SK-N-SH (cell line): ENCODE results near the gene VAMP5.

Experiments
- EP300 ChIP-seq, 2 experiments: IDR thresholded peaks; 2 replicates each; pipeline versions ENCODE4 v1.4.0 to v1.6.1; 2012; ENCODE audit warnings: borderline replicate concordance in 1 of 2, low read depth in 1 of 2, low read length in 1 of 2
- NRF1 ChIP-seq: IDR thresholded peaks from 2 replicates; pipeline ENCODE4 v1.6.1; 2012; ENCODE audit warnings: low read depth, mild to moderate bottlenecking, low read length
- POLR2AphosphoS5 ChIP-seq: IDR thresholded peaks from 2 replicates; pipeline ENCODE4 v1.6.1; 2012; ENCODE audit warnings: low read depth, low read length
- RAD21 ChIP-seq: IDR thresholded peaks from 2 replicates; pipeline ENCODE4 v1.6.1; 2012; ENCODE audit warnings: mild to moderate bottlenecking, low read length
- RFX5 ChIP-seq: IDR thresholded peaks from 2 replicates; pipeline ENCODE4 v1.6.1; 2012; ENCODE audit warnings: mild to moderate bottlenecking, improper control_type of control experiment, low read length
- TAF1 ChIP-seq: IDR thresholded peaks from 2 replicates; pipeline ENCODE4 v1.6.1; 2012; ENCODE audit warnings: low read depth, mild to moderate bottlenecking, low read length, moderate library complexity, borderline replicate concordance
- TF ChIP-seq, protein P1 (sequence below): fragments of 200-600 bp; sonication (generic); IDR thresholded peaks from 2 replicates; pipeline ENCODE4 v1.6.1; 2017; ENCODE audit warnings: antibody characterized with exemption, mild to moderate bottlenecking, moderate library complexity

GRCh38 chr2:85588236-85588635 is 4.0 kb downstream of the VAMP5 start:
- TF ChIP-seq RAD21 (no peak), POLR2AphosphoS5 (no peak), NRF1 (no peak), EP300 (IDR thresholded peaks at IDR 0.05; ENCODE audit: borderline replicate concordance in 1 of 2, low read depth in 1 of 2, low read length in 1 of 2) (no peak), RFX5 (no peak), TAF1 (no peak)
- TF ChIP-seq, protein P1, sequence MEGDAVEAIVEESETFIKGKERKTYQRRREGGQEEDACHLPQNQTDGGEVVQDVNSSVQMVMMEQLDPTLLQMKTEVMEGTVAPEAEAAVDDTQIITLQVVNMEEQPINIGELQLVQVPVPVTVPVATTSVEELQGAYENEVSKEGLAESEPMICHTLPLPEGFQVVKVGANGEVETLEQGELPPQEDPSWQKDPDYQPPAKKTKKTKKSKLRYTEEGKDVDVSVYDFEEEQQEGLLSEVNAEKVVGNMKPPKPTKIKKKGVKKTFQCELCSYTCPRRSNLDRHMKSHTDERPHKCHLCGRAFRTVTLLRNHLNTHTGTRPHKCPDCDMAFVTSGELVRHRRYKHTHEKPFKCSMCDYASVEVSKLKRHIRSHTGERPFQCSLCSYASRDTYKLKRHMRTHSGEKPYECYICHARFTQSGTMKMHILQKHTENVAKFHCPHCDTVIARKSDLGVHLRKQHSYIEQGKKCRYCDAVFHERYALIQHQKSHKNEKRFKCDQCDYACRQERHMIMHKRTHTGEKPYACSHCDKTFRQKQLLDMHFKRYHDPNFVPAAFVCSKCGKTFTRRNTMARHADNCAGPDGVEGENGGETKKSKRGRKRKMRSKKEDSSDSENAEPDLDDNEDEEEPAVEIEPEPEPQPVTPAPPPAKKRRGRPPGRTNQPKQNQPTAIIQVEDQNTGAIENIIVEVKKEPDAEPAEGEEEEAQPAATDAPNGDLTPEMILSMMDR, result no peak
